Gastrocnemius medialis (tissue), 4 donors: ENCODE data around the gene LEPR. TPM values are rescaled to one million over a fixed set of nuclear protein-coding genes. Genes with fewer than 3 reads are reported as not detected.
"Not testable (repeated sequence)": the region's sequence is repeated elsewhere in the genome, so short reads cannot be mapped to it uniquely, and the experiment has no call there.

Source experiments
- ATAC-seq, 2 donors: fragments of 150-250 bp; one replicate each; pipeline ENCODE4 v1.9.1; 2016
- DNase-seq, 2 donors: peaks; one replicate each; pipeline ENCODE4 v3.0.0-alpha.2; 2019
- H3K27ac ChIP-seq, 4 donors: fragments of 200-600 bp; sonication (generic); 1 replicate in 1 of 4; 2 replicates in 3 of 4; pipeline ENCODE4 v1.5.1; 2016 to 2018; ENCODE audit warnings: mild to moderate bottlenecking in 2 of 4, moderate library complexity in 1 of 4
- H3K27me3 ChIP-seq, 3 donors: fragments of 200-600 bp; sonication (generic) in 2 of 3; 1 replicate in 1 of 3; 2 replicates in 2 of 3; pipeline versions ENCODE4 v1.5.1 to v1.6.0; 2016 to 2019; ENCODE audit warnings: mild to moderate bottlenecking in 1 of 3, moderate library complexity in 1 of 3
- H3K36me3 ChIP-seq, 2 donors: fragments of 200-600 bp; sonication (generic) in 1 of 2; one replicate each; pipeline ENCODE4 v1.5.1; 2017 to 2018
- H3K4me1 ChIP-seq, 2 donors: fragments of 200-600 bp; sonication (generic) in 1 of 2; one replicate each; pipeline ENCODE4 v1.5.1; 2016 to 2017; ENCODE audit warnings: mild to moderate bottlenecking in 2 of 2
- H3K4me3 ChIP-seq, 4 donors: fragments of 200-600 bp; sonication (generic) in 3 of 4; 1 replicate in 1 of 4; 2 replicates in 3 of 4; pipeline ENCODE4 v1.5.1; 2016 to 2019; ENCODE audit warnings: mild to moderate bottlenecking in 2 of 4
- H3K9me3 ChIP-seq, 3 donors: fragments of 200-600 bp; sonication (generic) in 2 of 3; 1 replicate in 1 of 3; 2 replicates in 2 of 3; pipeline ENCODE4 v1.5.1; 2016 to 2019
- CTCF ChIP-seq, 5 experiments: fragments of 450-650 bp in 3 of 5; fragments of 200-600 bp in 2 of 5; sonication (generic) in 2 of 5; IDR thresholded peaks in 4 of 5; conservative IDR thresholded peaks in 1 of 5; 1 replicate in 4 of 5; 2 replicates in 1 of 5; pipeline ENCODE4 v1.5.1; 2016 to 2019; ENCODE audit warnings: antibody characterized with exemption in 5 of 5, mild to moderate bottlenecking in 3 of 5, moderate library complexity in 3 of 5
- POLR2A ChIP-seq, 2 donors: fragments of 450-650 bp; IDR thresholded peaks; one replicate each; pipeline ENCODE4 v1.6.1; 2017; ENCODE audit warnings: antibody characterized with exemption in 2 of 2, mild to moderate bottlenecking in 2 of 2, moderate library complexity in 2 of 2
- in situ Hi-C, 4 donors: fragments of 200-750 bp; cut with MboI; loops; one replicate each; pipeline versions ENCODE4 v1.15.0 to v1.8.0; 2017; ENCODE audit warnings: low sequenced_read_pairs in 4 of 4
- intact Hi-C: fragments of 100-400 bp; cut with DNase I; formaldehyde crosslinking; loops from one replicate; pipeline ENCODE4 v1.15.1; 2023; ENCODE audit warnings: low total_unique reads
- total RNA-seq, 4 donors: library from RNA; depleted of rRNA; stranded (reverse); fragments of >200 nt; gene quantifications; one replicate each; pipeline versions ENCODE4 v1.1.0 to v1.2.3, GENCODE V29; 2016

LEPR gene
- total RNA-seq, 4 donors from 2014 or later, result 4.0 to 7.4 (median 4.2) TPM

GRCh38 chr1:65378247-65378946 is 42.1 kb upstream of the LEPR start:
- Histone ChIP-seq H3K4me3 (no peak overlapping the region), H3K9me3 (no peaks in the 10 kb centered on the region), H3K4me1 (no peaks in the 10 kb centered on the region), H3K27ac (no peak overlapping the region), H3K36me3 (no peaks in the 10 kb centered on the region), H3K27me3 (no peaks in the 10 kb centered on the region)
- intact Hi-C loops, result no loop called here
- in situ Hi-C loops, result no loop called here
- TF ChIP-seq POLR2A (IDR thresholded peaks at IDR 0.05) (no peak), CTCF (IDR thresholded peaks at IDR 0.05 in 4 of 5, conservative IDR thresholded peaks at IDR 0.05 in 1 of 5) (no peak)
- ATAC-seq, result no peak
- no peak for DNase-seq

DNA sequence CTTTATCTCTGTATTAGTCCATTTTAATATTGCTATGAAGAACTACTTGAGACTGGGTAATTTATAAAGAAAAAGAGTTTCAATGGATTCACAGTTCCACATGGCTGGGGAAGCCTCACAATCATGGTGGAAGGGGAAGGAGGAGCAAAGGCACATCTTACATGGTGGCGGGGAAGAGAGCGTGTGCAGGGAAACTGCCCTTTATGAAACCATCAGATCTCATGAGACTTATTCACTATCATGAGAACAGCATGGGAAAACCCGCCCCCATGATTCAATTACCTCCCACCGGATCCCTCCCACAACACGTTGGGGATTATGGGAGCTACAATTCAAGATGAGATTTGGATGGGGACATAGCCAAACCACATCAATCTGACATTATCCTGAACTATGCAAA is 36.0 kb upstream of the LEPR start:
- H3K27me3 ChIP-seq, H3K4me3 ChIP-seq, DNase-seq, intact Hi-C loops, H3K36me3 ChIP-seq, H3K9me3 ChIP-seq, H3K4me1 ChIP-seq, H3K27ac ChIP-seq, in situ Hi-C loops, ATAC-seq: not testable (repeated sequence)

GRCh38 chr1:65386439-65386838 is 34.0 kb upstream of the LEPR start:
- no peak for TF ChIP-seq POLR2A (IDR thresholded peaks at IDR 0.05)
- TF ChIP-seq CTCF (IDR thresholded peaks at IDR 0.05 in 4 of 5, conservative IDR thresholded peaks at IDR 0.05 in 1 of 5), result no peak
- Histone ChIP-seq H3K4me3 (no peak overlapping the region), H3K4me1 (no peaks in the 10 kb centered on the region), H3K9me3 (no peaks in the 10 kb centered on the region), H3K27ac (no peak overlapping the region), H3K27me3 (no peaks in the 10 kb centered on the region), H3K36me3 (no peaks in the 10 kb centered on the region)
- in situ Hi-C loops (no loop called here), intact Hi-C loops (no loop called here)
- DNase-seq (no peak), ATAC-seq (no peak)

DNA sequence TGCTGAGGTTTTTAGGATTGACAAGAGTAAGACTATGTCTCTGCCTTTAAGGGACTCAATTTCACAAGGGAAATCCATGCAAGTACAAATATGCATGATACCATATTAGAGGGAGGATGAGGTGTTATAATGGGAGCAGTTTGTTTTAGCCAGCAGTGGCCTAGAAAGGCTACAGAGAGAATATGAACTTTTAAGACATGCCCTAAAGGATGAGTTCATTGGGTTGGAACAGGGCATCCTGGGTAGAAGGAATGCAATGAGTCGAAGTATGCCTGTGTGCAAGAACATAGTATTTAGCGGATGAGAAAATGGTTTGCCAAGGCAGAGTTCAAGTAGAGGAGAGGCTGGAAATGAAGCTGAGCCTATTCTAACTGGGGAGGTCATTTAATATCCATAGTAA is 32.6 kb upstream of the LEPR start:
- H3K36me3 ChIP-seq, result no peaks in the 10 kb centered on the region
- in situ Hi-C loops, result no loop called here

More for the DNA sequence above, 32.6 kb upstream of the LEPR start:
- H3K4me3 ChIP-seq, result no peak overlapping the region
- no peaks in the 10 kb centered on the region for H3K9me3 ChIP-seq
- no peaks in the 10 kb centered on the region for H3K27me3 ChIP-seq
- ATAC-seq (no peak), DNase-seq (no peak)
- no peak overlapping the region for H3K27ac ChIP-seq
- no peaks in the 10 kb centered on the region for H3K4me1 ChIP-seq
- TF ChIP-seq CTCF (IDR thresholded peaks at IDR 0.05 in 4 of 5, conservative IDR thresholded peaks at IDR 0.05 in 1 of 5) (no peak), POLR2A (IDR thresholded peaks at IDR 0.05) (no peak)
- intact Hi-C loops, result no loop called here
